ENCODE results near the gene PTTG2. TPM values are rescaled to one million over a fixed set of nuclear protein-coding genes. Genes with fewer than 3 reads are reported as not detected.
"Not testable (repeated sequence)": the region's sequence is repeated elsewhere in the genome, so short reads cannot be mapped to it uniquely, and the experiment has no call there.

Gene PTTG2
- 10 to 100 TPM in 1 of 2 donors, 1 to 10 TPM in 1; 2.2 to 10.7 TPM for total RNA-seq

DNA sequence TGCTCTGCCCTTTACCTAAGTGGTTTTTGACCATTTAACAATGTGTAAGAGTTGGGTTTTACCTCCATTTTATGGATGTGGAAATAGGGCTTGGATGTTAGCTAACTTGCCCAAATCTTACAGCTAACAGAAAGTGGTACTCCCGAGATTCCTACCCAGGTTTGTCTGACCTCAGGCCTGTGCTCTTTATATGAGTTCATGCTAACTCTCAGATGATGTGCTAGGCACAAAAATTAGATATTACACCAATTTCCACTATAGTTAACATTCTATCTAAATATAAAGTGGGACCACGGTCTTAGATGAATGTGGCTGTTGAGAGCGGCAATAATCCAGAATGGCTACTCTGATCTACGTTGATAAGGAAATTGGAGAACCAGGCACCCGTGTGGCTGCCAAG is at the start of gene PTTG2:
PTTG2 (plus strand) TSS at position 301 of the 400 bp plus-strand sequence; CDS start at position 338, 37 bp downstream.
- Histone ChIP-seq H3K36me3 (no peaks in the 10 kb centered on the region), H3K4me3 (no peak within 1 kb of the TSS), H3K4me1 (ENCODE audit: control insufficient read depth in 1 of 2, low read depth in 2 of 2) (peaks cover 0 to 14% of the 10 kb centered on the region in 2 donors), H3K27ac (no peak within 1 kb of the TSS), H3K27me3 (replicated peaks; ENCODE audit: insufficient read depth) (no peaks in the 10 kb centered on the region), H3K9me3 (no peaks in the 10 kb centered on the region)
- ATAC-seq (ENCODE audit: insufficient number of reproducible peaks, low FRiP score, low read depth) = no peak
- no peak for DNase-seq (ENCODE audit: low spot score)
- TF ChIP-seq, protein P1, sequence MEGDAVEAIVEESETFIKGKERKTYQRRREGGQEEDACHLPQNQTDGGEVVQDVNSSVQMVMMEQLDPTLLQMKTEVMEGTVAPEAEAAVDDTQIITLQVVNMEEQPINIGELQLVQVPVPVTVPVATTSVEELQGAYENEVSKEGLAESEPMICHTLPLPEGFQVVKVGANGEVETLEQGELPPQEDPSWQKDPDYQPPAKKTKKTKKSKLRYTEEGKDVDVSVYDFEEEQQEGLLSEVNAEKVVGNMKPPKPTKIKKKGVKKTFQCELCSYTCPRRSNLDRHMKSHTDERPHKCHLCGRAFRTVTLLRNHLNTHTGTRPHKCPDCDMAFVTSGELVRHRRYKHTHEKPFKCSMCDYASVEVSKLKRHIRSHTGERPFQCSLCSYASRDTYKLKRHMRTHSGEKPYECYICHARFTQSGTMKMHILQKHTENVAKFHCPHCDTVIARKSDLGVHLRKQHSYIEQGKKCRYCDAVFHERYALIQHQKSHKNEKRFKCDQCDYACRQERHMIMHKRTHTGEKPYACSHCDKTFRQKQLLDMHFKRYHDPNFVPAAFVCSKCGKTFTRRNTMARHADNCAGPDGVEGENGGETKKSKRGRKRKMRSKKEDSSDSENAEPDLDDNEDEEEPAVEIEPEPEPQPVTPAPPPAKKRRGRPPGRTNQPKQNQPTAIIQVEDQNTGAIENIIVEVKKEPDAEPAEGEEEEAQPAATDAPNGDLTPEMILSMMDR (IDR thresholded peaks at IDR 0.05) = no peak

GRCh38 chr4:37914539-37914938 is 45.7 kb upstream of the PTTG2 start:
- H3K4me3 ChIP-seq = no peak overlapping the region
- H3K36me3 ChIP-seq = no peaks in the 10 kb centered on the region
- TF ChIP-seq, protein P1 (IDR thresholded peaks at IDR 0.05) = no peak
- no peak overlapping the region for H3K27ac ChIP-seq
- no peak for ATAC-seq (ENCODE audit: insufficient number of reproducible peaks, low FRiP score, low read depth)
- H3K27me3 ChIP-seq (replicated peaks; ENCODE audit: insufficient read depth) = no peaks in the 10 kb centered on the region
- H3K4me1 ChIP-seq (ENCODE audit: control insufficient read depth in 1 of 2, low read depth in 2 of 2) = peaks cover 7 to 40% of the 10 kb centered on the region in 2 donors
- no peaks in the 10 kb centered on the region for H3K9me3 ChIP-seq
- no peak for DNase-seq (ENCODE audit: low spot score)

GRCh38 chr4:37917388-37917787 is 42.8 kb upstream of the PTTG2 start:
- Histone ChIP-seq H3K4me1 (ENCODE audit: control insufficient read depth in 1 of 2, low read depth in 2 of 2) (peaks cover 0 to 14% of the 10 kb centered on the region in 2 donors), H3K27me3 (replicated peaks; ENCODE audit: insufficient read depth) (no peaks in the 10 kb centered on the region), H3K36me3 (no peaks in the 10 kb centered on the region), H3K27ac (no peak overlapping the region), H3K9me3 (no peaks in the 10 kb centered on the region), H3K4me3 (no peak overlapping the region)
- TF ChIP-seq, protein P1 (IDR thresholded peaks at IDR 0.05) = no peak
- no peak for DNase-seq (ENCODE audit: low spot score)
- ATAC-seq (ENCODE audit: insufficient number of reproducible peaks, low FRiP score, low read depth) = no peak

GRCh38 chr4:37918653-37919052 is 41.5 kb upstream of the PTTG2 start:
- no peak overlapping the region for H3K27ac ChIP-seq
- DNase-seq (ENCODE audit: low spot score) = no peak
- H3K27me3 ChIP-seq (replicated peaks; ENCODE audit: insufficient read depth) = no peaks in the 10 kb centered on the region
- H3K4me1 ChIP-seq (ENCODE audit: control insufficient read depth in 1 of 2, low read depth in 2 of 2) = peaks cover 0 to 11% of the 10 kb centered on the region in 2 donors
- H3K4me3 ChIP-seq = no peak overlapping the region
- H3K36me3 ChIP-seq = no peaks in the 10 kb centered on the region
- ATAC-seq (ENCODE audit: insufficient number of reproducible peaks, low FRiP score, low read depth) = no peak
- TF ChIP-seq, protein P1 (IDR thresholded peaks at IDR 0.05) = no peak
- H3K9me3 ChIP-seq = no peaks in the 10 kb centered on the region

DNA sequence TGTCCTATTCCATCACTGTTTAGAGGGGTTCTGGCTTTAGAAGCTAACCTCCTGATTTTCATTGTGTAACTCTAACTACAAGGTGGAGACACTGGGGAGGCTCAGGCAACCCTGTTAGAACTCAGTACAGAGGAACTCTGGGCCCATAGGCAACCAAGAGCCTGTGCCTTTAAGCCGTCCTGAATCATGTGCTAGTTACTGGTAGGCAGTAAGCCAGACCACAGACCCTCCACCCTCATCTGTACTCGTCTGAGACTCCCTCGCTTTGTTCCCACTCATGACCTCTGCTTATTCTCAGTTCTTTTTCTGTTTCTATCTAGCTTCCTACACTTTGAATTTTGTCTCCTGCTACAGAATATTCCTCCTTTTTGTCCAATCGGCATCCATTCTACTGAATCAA is 37.9 kb upstream of the PTTG2 start:
- Histone ChIP-seq H3K27me3 (replicated peaks; ENCODE audit: insufficient read depth) (no peaks in the 10 kb centered on the region), H3K36me3 (no peaks in the 10 kb centered on the region), H3K4me3 (no peak overlapping the region), H3K4me1 (ENCODE audit: control insufficient read depth in 1 of 2, low read depth in 2 of 2) (peaks cover 0 to 7% of the 10 kb centered on the region in 2 donors), H3K9me3 (no peaks in the 10 kb centered on the region), H3K27ac (no peak overlapping the region)
- TF ChIP-seq, protein P1 (IDR thresholded peaks at IDR 0.05) = no peak
- ATAC-seq (ENCODE audit: insufficient number of reproducible peaks, low FRiP score, low read depth) (no peak), DNase-seq (ENCODE audit: low spot score) (no peak)

DNA sequence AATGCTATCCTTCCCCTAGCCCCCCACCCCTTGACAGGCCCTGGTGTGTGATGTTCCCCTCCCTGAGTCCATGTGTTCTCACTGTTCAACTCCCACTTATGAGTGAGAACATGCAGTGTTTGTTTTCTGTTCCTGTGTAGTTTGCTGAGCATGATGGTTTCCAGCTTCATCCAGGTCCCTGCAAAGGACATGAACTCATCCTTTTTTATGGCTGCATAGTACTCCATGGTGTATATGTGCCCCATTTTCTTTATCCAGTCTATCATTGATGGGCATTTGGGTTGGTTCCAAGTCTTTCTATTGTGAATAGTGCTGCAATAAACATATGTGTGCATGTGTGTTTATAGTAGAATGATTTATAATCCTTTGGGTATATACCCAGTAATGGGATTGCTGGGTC is 37.1 kb upstream of the PTTG2 start:
- not testable (repeated sequence) for H3K9me3 ChIP-seq; H3K4me1 ChIP-seq (ENCODE audit: control insufficient read depth in 1 of 2, low read depth in 2 of 2); H3K27ac ChIP-seq; ATAC-seq (ENCODE audit: insufficient number of reproducible peaks, low FRiP score, low read depth); H3K27me3 ChIP-seq (replicated peaks; ENCODE audit: insufficient read depth); H3K36me3 ChIP-seq; DNase-seq (ENCODE audit: low spot score); H3K4me3 ChIP-seq
